MM.1S (cell line): ENCODE data around the gene TRPM2.

Source experiments
- DNase-seq: peaks from one replicate; pipeline ENCODE4 v3.0.0-alpha.2; 2015
- H2AFZ ChIP-seq: fragments of 300-600 bp; sonication (generic); 2 replicates; pipeline ENCODE4 v1.6.0; 2016; ENCODE audit warnings: antibody characterized with exemption, low read length
- H3F3A ChIP-seq: fragments of 300-600 bp; sonication (generic); 2 replicates; pipeline ENCODE4 v1.6.1; 2016; ENCODE audit warnings: mild to moderate bottlenecking, antibody characterized with exemption, low read length, moderate library complexity, mixed read lengths; ENCODE audit not compliant: insufficient read depth
- H3K27ac ChIP-seq: fragments of 300-600 bp; sonication (generic); 2 replicates; pipeline ENCODE4 v1.5.1; 2016; ENCODE audit warnings: mild to moderate bottlenecking, low read length
- H3K27me3 ChIP-seq: fragments of 300-600 bp; sonication (generic); replicated peaks from 2 replicates; pipeline ENCODE4 v1.6.0; 2016; ENCODE audit warnings: low read length; ENCODE audit not compliant: insufficient read depth
- H3K36me3 ChIP-seq: fragments of 300-600 bp; sonication (generic); replicated peaks from 2 replicates; pipeline ENCODE4 v1.6.1; 2016; ENCODE audit warnings: mild to moderate bottlenecking, low read length, mixed read lengths; ENCODE audit not compliant: insufficient read depth
- H3K4me1 ChIP-seq: fragments of 300-600 bp; sonication (generic); 2 replicates; pipeline ENCODE4 v1.6.1; 2016; ENCODE audit warnings: low read length, mixed read lengths
- H3K4me2 ChIP-seq: fragments of 300-600 bp; sonication (generic); 2 replicates; pipeline ENCODE4 v1.6.0; 2016; ENCODE audit warnings: low read depth, low read length
- H3K4me3 ChIP-seq: fragments of 300-600 bp; sonication (generic); 2 replicates; pipeline ENCODE4 v1.5.1; 2016; ENCODE audit warnings: low read length, mixed read lengths
- H3K79me2 ChIP-seq: fragments of 300-600 bp; sonication (generic); 2 replicates; pipeline ENCODE4 v1.6.1; 2016; ENCODE audit warnings: mixed run types, low read length, mixed read lengths
- H3K9ac ChIP-seq: fragments of 300-600 bp; sonication (generic); 2 replicates; pipeline ENCODE4 v1.6.1; 2016; ENCODE audit warnings: low read length, mixed read lengths
- H3K9me2 ChIP-seq: fragments of 300-600 bp; sonication (generic); replicated peaks from 2 replicates; pipeline ENCODE4 v1.6.1; 2016; ENCODE audit warnings: mild to moderate bottlenecking, low read length, mixed read lengths; ENCODE audit not compliant: insufficient read depth
- H3K9me3 ChIP-seq: fragments of 300-600 bp; sonication (generic); replicated peaks from 2 replicates; pipeline ENCODE4 v1.6.1; 2016; ENCODE audit warnings: mild to moderate bottlenecking, low read length, mixed read lengths; ENCODE audit not compliant: insufficient read depth
- H4K20me1 ChIP-seq: fragments of 300-600 bp; sonication (generic); 2 replicates; pipeline ENCODE4 v1.6.1; 2016; ENCODE audit warnings: mild to moderate bottlenecking, low read length, moderate library complexity, mixed read lengths; ENCODE audit not compliant: insufficient read depth
- CTCF ChIP-seq: fragments of 300-600 bp; sonication (generic); IDR thresholded peaks from 2 replicates; pipeline ENCODE4 v1.5.1; 2016; ENCODE audit warnings: antibody characterized with exemption, low read length, mixed read lengths
- EZH2 ChIP-seq: fragments of 300-600 bp; sonication (generic); optimal IDR thresholded peaks from 2 replicates; pipeline ENCODE3; 2017; ENCODE audit warnings: low read depth, mild to moderate bottlenecking, antibody characterized with exemption, low read length, mixed read lengths
- EZH2phosphoT487 ChIP-seq: fragments of 300-600 bp; sonication (generic); IDR thresholded peaks from 2 replicates; pipeline ENCODE4 v1.6.1; 2018; ENCODE audit warnings: antibody characterized with exemption, low read length

Gene TRPM2

GRCh38 chr21:44437371-44437695 lies 83.9 kb downstream of the TRPM2 start:
- Histone ChIP-seq H4K20me1 (no peaks in the 10 kb centered on the region), H3K4me2 (no peak overlapping the region), H3K4me3 (no peak overlapping the region), H3K27me3 (peaks cover 97% of the 10 kb centered on the region), H3K9me3 (no peaks in the 10 kb centered on the region), H3K79me2 (no peaks in the 10 kb centered on the region), H3K9ac (no peak overlapping the region), H3K4me1 (no peaks in the 10 kb centered on the region), H3K9me2 (no peaks in the 10 kb centered on the region), H3F3A (no peaks in the 10 kb centered on the region), H2AFZ (no peak overlapping the region), H3K36me3 (no peaks in the 10 kb centered on the region), H3K27ac (no peak overlapping the region)
- TF ChIP-seq EZH2phosphoT487, result no peak
- TF ChIP-seq CTCF, result no peak
- no peak for TF ChIP-seq EZH2
- no peak for DNase-seq

GRCh38 chr21:44437696-44438431 lies 84.4 kb downstream of the TRPM2 start:
- H3K9me3 ChIP-seq, result no peaks in the 10 kb centered on the region
- H3K79me2 ChIP-seq, result no peaks in the 10 kb centered on the region
- H3K27ac ChIP-seq, result no peak overlapping the region
- no peak overlapping the region for H3K4me3 ChIP-seq
- H3K4me2 ChIP-seq, result no peak overlapping the region
- peaks cover 97% of the 10 kb centered on the region for H3K27me3 ChIP-seq
- H3K9me2 ChIP-seq, result no peaks in the 10 kb centered on the region
- H4K20me1 ChIP-seq, result no peaks in the 10 kb centered on the region
- no peak overlapping the region for H3K9ac ChIP-seq
- H2AFZ ChIP-seq, result no peak overlapping the region
- no peaks in the 10 kb centered on the region for H3F3A ChIP-seq
- DNase-seq, result no peak
- no peak for TF ChIP-seq CTCF
- no peak for TF ChIP-seq EZH2phosphoT487
- TF ChIP-seq EZH2, result no peak
- H3K4me1 ChIP-seq, result no peaks in the 10 kb centered on the region
- H3K36me3 ChIP-seq, result no peaks in the 10 kb centered on the region

- H3K4me3 ChIP-seq, result no peak overlapping the region
- H3K9me2 ChIP-seq, result no peaks in the 10 kb centered on the region
- H3K36me3 ChIP-seq, result no peaks in the 10 kb centered on the region
- TF ChIP-seq EZH2phosphoT487, result no peak
- no peak for TF ChIP-seq CTCF
- TF ChIP-seq EZH2, result peak; percentile 48
- peaks cover 97% of the 10 kb centered on the region for H3K27me3 ChIP-seq
- no peaks in the 10 kb centered on the region for H4K20me1 ChIP-seq
- H3K79me2 ChIP-seq, result no peaks in the 10 kb centered on the region
- H3K9me3 ChIP-seq, result no peaks in the 10 kb centered on the region
- H3K4me2 ChIP-seq, result no peak overlapping the region
- H3K9ac ChIP-seq, result no peak overlapping the region
- H3F3A ChIP-seq, result no peaks in the 10 kb centered on the region
- H3K4me1 ChIP-seq, result no peaks in the 10 kb centered on the region
- H2AFZ ChIP-seq, result no peak overlapping the region
- no peak for DNase-seq
- no peak overlapping the region for H3K27ac ChIP-seq
Measured at GRCh38 chr21:44438531-44439210, 85.2 kb downstream of the TRPM2 start.
